Liver (tissue), 9 donors: ENCODE measurements around the gene SPINT3. TPM values are rescaled to one million over a fixed set of nuclear protein-coding genes. Genes with fewer than 3 reads are reported as not detected.

Experiments used
- DNase-seq: peaks from one replicate; pipeline ENCODE4 v3.0.0-alpha.2; 2017; ENCODE audit warnings: low spot score
- H3K27ac ChIP-seq, 2 donors: one replicate each; pipeline ENCODE4 v1.7.0; 2013; ENCODE audit warnings: inconsistent platforms in 2 of 2, low read length in 2 of 2, control low read depth in 1 of 2, low read depth in 1 of 2, mild to moderate bottlenecking in 1 of 2
- H3K27me3 ChIP-seq, 4 donors: one replicate each; pipeline versions ENCODE4 v1.6.1 to v1.7.0; 2013; ENCODE audit warnings: low read length in 3 of 4, inconsistent platforms in 1 of 4, mild to moderate bottlenecking in 1 of 4, moderate library complexity in 1 of 4; ENCODE audit not compliant: control insufficient read depth in 4 of 4, insufficient read depth in 4 of 4
- H3K36me3 ChIP-seq, 4 donors: one replicate each; pipeline versions ENCODE4 v1.6.1 to v1.7.0; 2013; ENCODE audit warnings: low read length in 3 of 4, mild to moderate bottlenecking in 3 of 4, low read depth in 1 of 4, moderate library complexity in 1 of 4; ENCODE audit not compliant: control insufficient read depth in 4 of 4, insufficient read depth in 3 of 4
- H3K4me1 ChIP-seq, 4 donors: one replicate each; pipeline versions ENCODE4 v1.6.1 to v1.7.0; 2013; ENCODE audit warnings: low read length in 3 of 4, mild to moderate bottlenecking in 3 of 4, moderate library complexity in 1 of 4; ENCODE audit not compliant: control insufficient read depth in 4 of 4, insufficient read depth in 4 of 4
- H3K4me3 ChIP-seq, 3 donors: one replicate each; pipeline versions ENCODE4 v1.6.1 to v1.7.0; 2013; ENCODE audit warnings: low read length in 3 of 3, control low read depth in 1 of 3, low read depth in 1 of 3, mild to moderate bottlenecking in 1 of 3
- H3K9ac ChIP-seq, 2 donors: one replicate each; pipeline ENCODE4 v1.7.0; 2013; ENCODE audit warnings: low read length in 2 of 2, mild to moderate bottlenecking in 2 of 2, moderate library complexity in 2 of 2, control low read depth in 1 of 2, low read depth in 1 of 2
- H3K9me3 ChIP-seq, 4 donors: one replicate each; pipeline versions ENCODE4 v1.6.1 to v1.7.0; 2013; ENCODE audit warnings: low read length in 3 of 4; ENCODE audit not compliant: control insufficient read depth in 4 of 4
- EGR1 ChIP-seq, 2 donors: IDR thresholded peaks; 2 replicates each; pipeline ENCODE4 v1.6.1; 2016 to 2018; ENCODE audit warnings: antibody characterized with exemption in 2 of 2, low read depth in 2 of 2
- FOXA1 ChIP-seq: IDR thresholded peaks from 2 replicates; pipeline ENCODE4 v1.6.1; 2016; ENCODE audit warnings: antibody characterized with exemption
- FOXA2 ChIP-seq: IDR thresholded peaks from 2 replicates; pipeline ENCODE4 v1.6.1; 2016; ENCODE audit warnings: antibody characterized with exemption
- GABPA ChIP-seq, 2 donors: IDR thresholded peaks in 1 of 2; conservative IDR thresholded peaks in 1 of 2; 2 replicates each; pipeline ENCODE4 v1.6.1; 2016; ENCODE audit warnings: antibody characterized with exemption in 2 of 2, mild to moderate bottlenecking in 1 of 2, moderate library complexity in 1 of 2
- HNF4A ChIP-seq, 2 donors: conservative IDR thresholded peaks; 2 replicates each; pipeline ENCODE4 v1.6.1; 2016; ENCODE audit warnings: antibody characterized with exemption in 2 of 2, mild to moderate bottlenecking in 2 of 2
- HNF4G ChIP-seq: IDR thresholded peaks from 2 replicates; pipeline ENCODE4 v1.6.1; 2016; ENCODE audit warnings: antibody characterized with exemption
- JUND ChIP-seq, 2 donors: IDR thresholded peaks; 2 replicates each; pipeline ENCODE4 v1.6.1; 2016; ENCODE audit warnings: antibody characterized with exemption in 2 of 2
- NR2F2 ChIP-seq: IDR thresholded peaks from 2 replicates; pipeline ENCODE4 v1.6.1; 2016; ENCODE audit warnings: antibody characterized with exemption
- RAD21 ChIP-seq, 2 donors: IDR thresholded peaks; 2 replicates each; pipeline ENCODE4 v1.6.1; 2016; ENCODE audit warnings: antibody characterized with exemption in 2 of 2, mild to moderate bottlenecking in 2 of 2
- RXRA ChIP-seq, 2 donors: IDR thresholded peaks; 2 replicates each; pipeline ENCODE4 v1.6.1; 2017 to 2018; ENCODE audit warnings: antibody characterized with exemption in 2 of 2, mild to moderate bottlenecking in 1 of 2
- SP1 ChIP-seq: IDR thresholded peaks from 2 replicates; pipeline ENCODE4 v1.6.1; 2018; ENCODE audit warnings: antibody characterized with exemption, mild to moderate bottlenecking
- TAF1 ChIP-seq: conservative IDR thresholded peaks from 2 replicates; pipeline ENCODE4 v1.6.1; 2016; ENCODE audit warnings: antibody characterized with exemption, mild to moderate bottlenecking
- YY1 ChIP-seq: IDR thresholded peaks from 2 replicates; pipeline ENCODE4 v1.6.1; 2016; ENCODE audit warnings: antibody characterized with exemption, mild to moderate bottlenecking
- WGBS: extraction: QIAGEN DNeasy Blood & Tissue Kit; methylation state at CpG from one replicate; pipeline ENCODE4 v1.1.7; 2013; 5-methylcytosine and 5-hydroxymethylcytosine counted together
- polyA plus RNA-seq, 2 donors: library from polyadenylated mRNA; stranded (reverse) in 1 of 2; unstranded in 1 of 2; fragments of 200-250 nt in 1 of 2; fragments of >200 nt in 1 of 2; fragmentation: Nextera tagmentation in 1 of 2; extraction: Ambion mirVana in 1 of 2; gene quantifications; one replicate each; pipeline versions ENCODE4 v1.2.1 to v1.2.3, GENCODE V29; 2013 to 2015
- total RNA-seq, 2 donors: library from RNA; depleted of rRNA; stranded (reverse); fragments of >200 nt; gene quantifications; one replicate each; pipeline ENCODE4 v1.2.3, GENCODE V29; 2014
- TF ChIP-seq, protein P1 (sequence below): IDR thresholded peaks from 2 replicates; pipeline ENCODE4 v1.6.1; 2016; ENCODE audit warnings: antibody characterized with exemption, mild to moderate bottlenecking
- TF ChIP-seq, protein P2 (sequence below): IDR thresholded peaks from 2 replicates; pipeline ENCODE4 v1.6.1; 2016; ENCODE audit warnings: antibody characterized with exemption
- TF ChIP-seq, protein P3 (sequence below): fragments of 150-350 bp; IDR thresholded peaks from 2 replicates; pipeline ENCODE4 v1.5.1; 2017; ENCODE audit warnings: improper control_type of control experiment, low read depth, low read length; ENCODE audit not compliant: missing input control
- TF ChIP-seq, protein P4 (sequence below): IDR thresholded peaks from 2 replicates; pipeline ENCODE4 v1.6.1; 2016; ENCODE audit warnings: antibody characterized with exemption
- TF ChIP-seq, protein P5 (sequence below): IDR thresholded peaks from 2 replicates; pipeline ENCODE4 v1.6.1; 2016; ENCODE audit warnings: antibody characterized with exemption
- donor health status: healthy.
- donor health status: healthy.
- donor health status: healthy.
- donor health status: healthy.
- donor health status: healthy.

SPINT3 gene
- total and polyA plus RNA-seq, 4 donors, result not detected

DNA sequence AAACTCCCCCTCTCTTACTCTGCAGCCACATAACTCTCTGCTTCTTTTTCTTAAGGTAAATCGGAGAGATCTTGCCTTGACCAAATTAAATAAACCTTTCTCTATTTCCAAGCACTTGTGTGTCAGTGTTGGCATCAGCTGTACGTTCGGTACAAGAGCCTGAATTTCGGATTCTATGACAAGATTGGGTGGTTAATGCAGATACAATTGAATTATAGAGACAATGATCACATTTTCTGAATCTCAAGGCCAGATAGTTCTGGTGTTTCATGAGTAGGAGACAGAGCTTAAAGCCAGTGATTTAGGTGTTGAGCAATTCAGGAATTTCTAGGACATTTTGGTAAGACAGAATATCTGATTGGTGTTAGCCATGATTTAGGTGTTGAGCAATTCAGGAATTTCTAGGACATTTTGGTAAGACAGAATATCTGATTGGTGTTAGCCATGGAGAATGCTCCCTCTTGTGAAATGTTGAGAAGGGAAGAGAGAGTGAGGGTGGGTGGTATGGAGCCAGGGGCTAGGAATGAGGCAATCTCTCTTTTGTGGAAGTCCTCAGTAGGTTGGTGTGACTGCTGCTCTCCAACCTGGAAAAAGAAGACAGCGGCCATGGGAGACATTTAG is 5.1 kb downstream of the SPINT3 start:
- Histone ChIP-seq H3K4me1 (no peaks in the 10 kb centered on the region), H3K27me3 (peaks cover 0 to 4% (median 0%) of the 10 kb centered on the region in 4 donors), H3K4me3 (no peak overlapping the region), H3K27ac (no peak overlapping the region), H3K36me3 (no peaks in the 10 kb centered on the region), H3K9me3 (no peaks in the 10 kb centered on the region), H3K9ac (no peak overlapping the region)
- TF ChIP-seq FOXA1 (no peak), RAD21 (IDR thresholded peaks at IDR 0.05) (no peak), SP1 (no peak), HNF4G (no peak), HNF4A (conservative IDR thresholded peaks at IDR 0.05) (no peak), NR2F2 (no peak), FOXA2 (no peak), YY1 (no peak), JUND (IDR thresholded peaks at IDR 0.05) (no peak), RXRA (IDR thresholded peaks at IDR 0.05) (no peak), GABPA (IDR thresholded peaks at IDR 0.05 in 1 of 2, conservative IDR thresholded peaks at IDR 0.05 in 1 of 2) (no peak), TAF1 (no peak)
- TF ChIP-seq, protein P1, sequence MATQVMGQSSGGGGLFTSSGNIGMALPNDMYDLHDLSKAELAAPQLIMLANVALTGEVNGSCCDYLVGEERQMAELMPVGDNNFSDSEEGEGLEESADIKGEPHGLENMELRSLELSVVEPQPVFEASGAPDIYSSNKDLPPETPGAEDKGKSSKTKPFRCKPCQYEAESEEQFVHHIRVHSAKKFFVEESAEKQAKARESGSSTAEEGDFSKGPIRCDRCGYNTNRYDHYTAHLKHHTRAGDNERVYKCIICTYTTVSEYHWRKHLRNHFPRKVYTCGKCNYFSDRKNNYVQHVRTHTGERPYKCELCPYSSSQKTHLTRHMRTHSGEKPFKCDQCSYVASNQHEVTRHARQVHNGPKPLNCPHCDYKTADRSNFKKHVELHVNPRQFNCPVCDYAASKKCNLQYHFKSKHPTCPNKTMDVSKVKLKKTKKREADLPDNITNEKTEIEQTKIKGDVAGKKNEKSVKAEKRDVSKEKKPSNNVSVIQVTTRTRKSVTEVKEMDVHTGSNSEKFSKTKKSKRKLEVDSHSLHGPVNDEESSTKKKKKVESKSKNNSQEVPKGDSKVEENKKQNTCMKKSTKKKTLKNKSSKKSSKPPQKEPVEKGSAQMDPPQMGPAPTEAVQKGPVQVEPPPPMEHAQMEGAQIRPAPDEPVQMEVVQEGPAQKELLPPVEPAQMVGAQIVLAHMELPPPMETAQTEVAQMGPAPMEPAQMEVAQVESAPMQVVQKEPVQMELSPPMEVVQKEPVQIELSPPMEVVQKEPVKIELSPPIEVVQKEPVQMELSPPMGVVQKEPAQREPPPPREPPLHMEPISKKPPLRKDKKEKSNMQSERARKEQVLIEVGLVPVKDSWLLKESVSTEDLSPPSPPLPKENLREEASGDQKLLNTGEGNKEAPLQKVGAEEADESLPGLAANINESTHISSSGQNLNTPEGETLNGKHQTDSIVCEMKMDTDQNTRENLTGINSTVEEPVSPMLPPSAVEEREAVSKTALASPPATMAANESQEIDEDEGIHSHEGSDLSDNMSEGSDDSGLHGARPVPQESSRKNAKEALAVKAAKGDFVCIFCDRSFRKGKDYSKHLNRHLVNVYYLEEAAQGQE, result no peak
- TF ChIP-seq, protein P2, sequence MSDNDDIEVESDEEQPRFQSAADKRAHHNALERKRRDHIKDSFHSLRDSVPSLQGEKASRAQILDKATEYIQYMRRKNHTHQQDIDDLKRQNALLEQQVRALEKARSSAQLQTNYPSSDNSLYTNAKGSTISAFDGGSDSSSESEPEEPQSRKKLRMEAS, result no peak
- TF ChIP-seq, protein P3, sequence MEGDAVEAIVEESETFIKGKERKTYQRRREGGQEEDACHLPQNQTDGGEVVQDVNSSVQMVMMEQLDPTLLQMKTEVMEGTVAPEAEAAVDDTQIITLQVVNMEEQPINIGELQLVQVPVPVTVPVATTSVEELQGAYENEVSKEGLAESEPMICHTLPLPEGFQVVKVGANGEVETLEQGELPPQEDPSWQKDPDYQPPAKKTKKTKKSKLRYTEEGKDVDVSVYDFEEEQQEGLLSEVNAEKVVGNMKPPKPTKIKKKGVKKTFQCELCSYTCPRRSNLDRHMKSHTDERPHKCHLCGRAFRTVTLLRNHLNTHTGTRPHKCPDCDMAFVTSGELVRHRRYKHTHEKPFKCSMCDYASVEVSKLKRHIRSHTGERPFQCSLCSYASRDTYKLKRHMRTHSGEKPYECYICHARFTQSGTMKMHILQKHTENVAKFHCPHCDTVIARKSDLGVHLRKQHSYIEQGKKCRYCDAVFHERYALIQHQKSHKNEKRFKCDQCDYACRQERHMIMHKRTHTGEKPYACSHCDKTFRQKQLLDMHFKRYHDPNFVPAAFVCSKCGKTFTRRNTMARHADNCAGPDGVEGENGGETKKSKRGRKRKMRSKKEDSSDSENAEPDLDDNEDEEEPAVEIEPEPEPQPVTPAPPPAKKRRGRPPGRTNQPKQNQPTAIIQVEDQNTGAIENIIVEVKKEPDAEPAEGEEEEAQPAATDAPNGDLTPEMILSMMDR, result no peak
- TF ChIP-seq, protein P4, sequence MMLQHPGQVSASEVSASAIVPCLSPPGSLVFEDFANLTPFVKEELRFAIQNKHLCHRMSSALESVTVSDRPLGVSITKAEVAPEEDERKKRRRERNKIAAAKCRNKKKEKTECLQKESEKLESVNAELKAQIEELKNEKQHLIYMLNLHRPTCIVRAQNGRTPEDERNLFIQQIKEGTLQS, result no peak
- DNase-seq, result no peak
- WGBS, result 78% methylated on average over 5 of the region's 5 CpGs

DNA sequence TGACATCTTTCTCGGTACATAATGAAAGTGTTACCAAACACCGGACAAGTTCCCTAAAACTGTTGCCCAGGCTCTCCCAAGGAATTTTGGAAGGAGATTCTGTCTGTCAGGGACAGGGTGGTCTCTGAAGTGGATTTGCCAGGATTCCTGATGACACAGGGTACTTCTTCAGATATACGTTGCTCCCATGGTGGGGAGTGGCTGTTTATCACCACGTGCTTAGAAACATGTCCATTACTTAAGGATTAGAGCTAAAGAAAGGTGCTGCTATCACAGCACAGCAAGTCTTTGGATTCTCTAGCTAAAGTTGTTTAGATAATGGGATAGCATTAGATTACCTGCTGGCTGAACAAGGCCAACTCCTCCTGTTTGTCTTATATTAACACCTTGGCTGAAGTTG is 6.3 kb downstream of the SPINT3 start:
- WGBS, result 53% methylated on average over 4 of the region's 4 CpGs

More for the DNA sequence above, 6.3 kb downstream of the SPINT3 start:
- Histone ChIP-seq H3K4me3 (no peak overlapping the region), H3K9ac (no peak overlapping the region), H3K27ac (no peak overlapping the region), H3K36me3 (no peaks in the 10 kb centered on the region), H3K27me3 (peaks cover 0 to 8% (median 0%) of the 10 kb centered on the region in 4 donors), H3K4me1 (no peaks in the 10 kb centered on the region), H3K9me3 (no peaks in the 10 kb centered on the region)
- DNase-seq, result no peak
- no peak for TF ChIP-seq NR2F2
- no peak for TF ChIP-seq TAF1
- no peak for TF ChIP-seq HNF4G
- no peak for TF ChIP-seq YY1
- TF ChIP-seq GABPA (IDR thresholded peaks at IDR 0.05 in 1 of 2, conservative IDR thresholded peaks at IDR 0.05 in 1 of 2), result no peak
- no peak for TF ChIP-seq RXRA (IDR thresholded peaks at IDR 0.05)
- no peak for TF ChIP-seq FOXA2
- TF ChIP-seq, protein P2, result no peak
- TF ChIP-seq, protein P1, result no peak
- no peak for TF ChIP-seq EGR1 (IDR thresholded peaks at IDR 0.05; ENCODE audit: low read depth in 2 of 2)
- TF ChIP-seq, protein P4, result no peak
- TF ChIP-seq, protein P5, sequence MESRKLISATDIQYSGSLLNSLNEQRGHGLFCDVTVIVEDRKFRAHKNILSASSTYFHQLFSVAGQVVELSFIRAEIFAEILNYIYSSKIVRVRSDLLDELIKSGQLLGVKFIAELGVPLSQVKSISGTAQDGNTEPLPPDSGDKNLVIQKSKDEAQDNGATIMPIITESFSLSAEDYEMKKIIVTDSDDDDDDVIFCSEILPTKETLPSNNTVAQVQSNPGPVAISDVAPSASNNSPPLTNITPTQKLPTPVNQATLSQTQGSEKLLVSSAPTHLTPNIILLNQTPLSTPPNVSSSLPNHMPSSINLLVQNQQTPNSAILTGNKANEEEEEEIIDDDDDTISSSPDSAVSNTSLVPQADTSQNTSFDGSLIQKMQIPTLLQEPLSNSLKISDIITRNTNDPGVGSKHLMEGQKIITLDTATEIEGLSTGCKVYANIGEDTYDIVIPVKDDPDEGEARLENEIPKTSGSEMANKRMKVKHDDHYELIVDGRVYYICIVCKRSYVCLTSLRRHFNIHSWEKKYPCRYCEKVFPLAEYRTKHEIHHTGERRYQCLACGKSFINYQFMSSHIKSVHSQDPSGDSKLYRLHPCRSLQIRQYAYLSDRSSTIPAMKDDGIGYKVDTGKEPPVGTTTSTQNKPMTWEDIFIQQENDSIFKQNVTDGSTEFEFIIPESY, result no peak
- no peak for TF ChIP-seq JUND (IDR thresholded peaks at IDR 0.05)
- TF ChIP-seq FOXA1, result no peak
